NCI-H146 treated with DMSO at 0.1 percent for 48 hours (cell line): ENCODE data around the gene DACT2.
A peak's percentile ranks its signal among the peaks of the same experiment; 100 is the strongest.
"Not testable (repeated sequence)": the region's sequence is repeated elsewhere in the genome, so short reads cannot be mapped to it uniquely, and the experiment has no call there.

ENCODE experiments used
- DNase-seq: peaks from one replicate; lab custom pipeline; 2025; ENCODE audit not compliant: unreplicated experiment; lab: John Stamatoyannopoulos, UW

The DACT2 gene

DNA sequence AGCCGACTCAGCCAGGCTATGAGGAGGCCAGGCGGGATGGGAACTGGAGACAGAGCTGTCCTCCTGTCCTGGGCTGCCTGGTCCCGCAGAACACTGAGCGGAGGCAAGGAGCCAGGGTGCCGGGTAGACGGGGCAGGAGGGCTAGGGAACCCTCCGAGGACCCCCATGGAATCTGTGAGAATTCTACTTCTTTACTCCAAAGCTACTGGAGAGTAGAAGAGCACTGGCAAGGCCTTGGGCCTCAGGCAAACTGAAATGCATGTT lies 14.9 kb downstream of the DACT2 start:
- DNase-seq = no peak

DNA sequence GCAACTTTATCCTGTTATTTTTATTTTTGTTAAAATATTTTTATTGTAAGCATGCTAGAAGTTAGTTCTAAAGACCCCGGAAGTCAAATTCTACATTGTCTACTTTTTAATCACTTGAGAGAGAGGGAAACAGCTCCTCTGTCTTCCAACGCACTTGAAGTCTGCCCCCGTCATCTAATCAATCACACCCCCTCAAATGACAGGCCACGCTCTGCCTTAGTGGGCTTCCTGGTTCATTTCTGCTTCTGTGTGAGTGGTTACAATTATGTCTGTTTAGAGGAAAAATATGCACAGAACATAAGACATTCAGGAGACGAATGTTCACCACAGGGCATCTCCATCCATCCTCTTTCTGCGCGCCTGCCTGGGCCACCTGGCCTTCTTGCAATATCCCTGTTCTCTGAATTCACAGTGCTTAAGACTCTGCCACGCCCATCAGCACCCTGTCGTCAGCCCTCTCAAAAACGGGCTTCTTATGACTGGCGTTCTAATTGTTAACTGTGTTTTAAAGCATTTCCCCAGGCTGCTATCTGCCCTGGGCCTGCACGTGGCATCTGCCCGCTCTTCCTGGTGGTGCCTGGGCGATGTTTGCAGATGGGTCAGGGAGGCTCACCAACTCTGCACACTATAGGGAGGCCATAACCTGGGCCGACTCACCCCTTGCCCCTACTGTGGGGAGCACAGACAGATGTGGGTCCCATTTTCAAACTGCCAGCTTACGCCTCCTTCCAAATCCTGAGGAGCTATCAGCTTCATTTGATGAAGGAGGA lies 15.4 kb downstream of the DACT2 start:
- no peak for DNase-seq

DNA sequence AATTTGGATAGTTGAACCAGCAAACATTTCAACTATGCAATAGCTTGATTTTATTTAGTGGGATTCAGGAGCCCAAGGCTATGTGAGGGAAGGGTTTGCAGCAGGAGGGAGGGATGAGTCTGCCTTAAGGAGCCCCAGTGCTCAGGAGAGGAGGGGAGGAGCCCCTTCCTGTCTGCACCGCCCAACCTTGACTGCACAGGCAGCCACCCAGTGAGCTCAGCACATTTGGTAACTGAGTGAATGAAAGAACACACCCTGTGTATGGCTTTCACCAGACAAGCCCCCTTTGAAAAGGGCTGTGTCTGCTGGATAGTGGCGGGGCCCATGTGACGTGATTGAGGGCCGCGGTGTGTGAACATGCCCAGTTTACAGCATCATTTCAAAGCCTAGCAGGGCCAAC lies 17.0 kb downstream of the DACT2 start:
- no peak for DNase-seq

DNA sequence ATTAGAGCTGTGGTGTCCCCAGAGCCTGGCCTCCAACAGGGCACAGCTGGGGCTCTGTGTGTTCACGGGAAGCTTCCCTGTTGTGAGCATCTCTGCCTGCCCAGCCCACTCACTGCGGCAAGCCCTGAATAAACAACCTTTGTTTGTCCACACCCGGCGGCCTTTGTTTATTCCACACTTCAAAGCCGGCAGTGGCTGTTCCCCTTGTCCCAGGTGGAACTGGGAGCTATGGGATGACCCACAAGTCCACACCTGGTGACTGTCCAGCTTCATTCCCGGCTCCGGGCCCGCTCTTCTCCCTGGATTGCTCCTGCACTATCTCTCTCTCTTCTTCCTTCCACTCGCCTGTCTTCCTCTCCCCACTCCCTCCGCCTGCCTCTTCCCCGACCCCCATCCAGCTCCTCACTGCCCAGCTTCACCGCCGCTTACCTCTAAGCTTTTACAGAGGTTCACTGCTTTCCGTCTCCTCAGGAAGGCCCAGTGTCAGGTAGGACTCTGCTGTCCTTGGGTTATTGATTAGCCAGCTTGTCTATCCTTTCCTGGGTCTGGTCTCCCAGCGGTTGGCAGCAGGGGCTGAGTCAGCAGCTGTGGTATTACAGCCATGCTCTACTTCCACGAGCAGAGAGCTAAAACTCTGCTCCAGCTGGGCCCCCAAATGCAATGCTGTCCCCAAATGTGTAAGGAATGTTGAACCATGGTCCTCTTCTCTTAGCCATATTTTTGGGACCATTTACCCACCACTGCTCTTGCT lies 17.8 kb downstream of the DACT2 start:
- peak; percentile 83 for DNase-seq

DNA sequence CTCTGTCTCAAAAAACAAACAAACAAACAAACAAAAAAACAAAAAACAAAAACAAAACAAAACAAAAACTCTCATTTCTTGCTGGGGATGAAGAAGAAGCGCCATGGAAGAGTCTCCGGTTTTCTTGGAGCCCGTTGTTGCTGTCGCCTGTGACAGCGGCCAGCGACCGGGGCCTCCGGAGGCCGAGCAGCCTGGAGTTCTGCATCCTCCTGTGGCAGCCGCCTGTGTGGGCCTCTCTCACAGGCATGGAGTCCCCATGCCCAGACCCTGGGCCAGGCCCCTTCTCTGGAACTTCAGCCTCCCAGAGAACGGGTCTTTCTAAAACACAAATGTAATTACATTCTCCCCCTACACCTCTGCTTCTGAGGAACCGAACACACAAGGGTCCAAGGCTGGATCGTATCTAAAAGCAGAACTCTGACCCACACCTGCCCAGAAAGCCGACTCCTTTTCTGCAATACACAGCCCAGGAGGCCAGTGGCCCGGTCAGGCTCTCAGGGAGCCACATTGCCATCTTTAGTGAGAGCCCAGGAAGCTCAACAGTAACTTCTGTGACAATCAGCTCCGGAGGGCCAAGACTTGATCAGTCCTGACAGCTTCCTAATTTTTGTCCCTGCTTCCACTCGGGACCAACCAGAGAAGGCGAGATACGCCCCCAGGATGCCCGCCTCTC lies 18.5 kb downstream of the DACT2 start:
- no peak for DNase-seq

DNA sequence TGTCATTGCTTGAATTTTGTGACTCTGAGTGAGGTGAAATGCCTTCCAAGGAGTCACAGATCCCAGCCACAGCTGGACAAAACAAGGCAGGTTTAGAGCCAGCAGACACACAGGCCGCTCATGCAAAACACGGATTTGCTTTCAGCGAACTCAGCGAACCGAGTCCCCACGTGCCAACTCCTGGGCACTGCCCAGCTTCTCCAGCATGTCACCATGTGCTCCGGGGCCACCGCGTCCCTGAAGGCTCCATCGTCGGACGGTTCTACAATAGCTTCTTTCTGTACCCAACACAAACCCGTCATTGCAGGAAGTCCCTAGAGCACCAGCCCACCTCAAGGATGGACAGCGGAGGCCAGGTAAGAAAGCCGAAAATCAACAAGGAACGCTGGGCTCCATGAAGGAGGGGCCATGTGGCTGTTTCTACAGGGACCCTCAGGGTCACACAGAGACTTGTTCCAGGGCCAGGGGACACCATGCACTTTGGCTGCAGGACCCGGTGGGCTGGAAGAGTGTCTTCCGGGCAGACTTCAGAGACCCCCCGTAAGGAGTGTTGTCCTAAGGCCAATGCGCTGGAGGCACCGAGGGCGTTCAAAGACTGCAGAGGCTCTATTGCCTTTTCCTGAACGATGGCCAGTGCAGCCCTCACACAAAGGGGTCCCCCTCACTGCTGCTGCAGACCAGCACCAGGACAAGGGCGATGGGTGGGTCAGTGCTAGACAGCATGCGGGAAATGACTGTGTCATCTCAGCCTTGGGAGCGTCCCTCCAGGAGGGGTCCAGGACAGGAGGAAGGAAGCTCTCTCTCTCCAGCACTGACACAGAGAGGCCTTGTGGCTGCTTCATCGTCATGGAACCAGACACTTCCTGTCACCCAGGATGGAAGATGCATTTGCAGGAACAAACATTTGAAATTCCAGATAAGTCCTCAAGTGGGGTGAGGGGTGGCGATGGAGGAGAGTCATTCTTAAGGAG lies 19.8 kb downstream of the DACT2 start:
- no peak for DNase-seq

DNA sequence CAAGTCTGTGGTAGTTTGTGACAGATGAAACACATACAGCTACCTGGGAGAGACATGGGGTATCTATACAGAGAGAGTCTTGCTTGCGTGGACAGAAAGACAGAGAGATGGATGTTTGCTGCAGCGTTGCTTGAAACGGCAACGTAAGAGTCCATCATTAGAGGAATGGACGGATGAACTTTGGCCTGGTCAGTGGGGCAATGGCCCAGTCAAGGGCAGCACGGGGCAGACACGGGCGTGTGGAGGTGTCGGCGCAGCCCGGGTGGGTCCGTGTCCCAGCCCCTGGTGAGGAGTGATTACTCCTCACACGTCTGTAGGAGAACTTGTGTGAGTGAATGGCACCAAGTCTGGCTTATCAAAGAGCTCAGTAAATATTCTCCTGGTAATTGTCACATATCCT lies 21.9 kb downstream of the DACT2 start:
- no peak for DNase-seq

DNA sequence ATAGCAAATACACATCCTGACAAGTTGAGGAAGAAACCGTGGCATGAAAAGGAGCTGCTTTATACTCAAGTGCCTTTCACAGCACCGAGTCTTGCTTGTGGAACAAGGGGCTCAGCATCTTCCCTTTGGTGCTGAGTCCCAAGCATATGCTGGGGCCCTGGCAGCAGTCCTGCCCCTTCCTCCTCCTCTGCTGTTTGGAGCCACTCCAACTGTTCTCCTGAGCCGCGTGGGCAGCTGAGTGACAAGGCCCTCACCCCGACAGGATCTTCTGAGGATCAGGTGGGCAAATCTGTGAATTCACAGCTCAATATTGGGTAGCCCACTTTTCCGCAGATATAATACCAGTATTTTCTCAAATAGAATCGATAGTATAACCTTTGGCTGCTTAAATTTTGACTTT lies 24.7 kb downstream of the DACT2 start:
- DNase-seq = no peak

DNA sequence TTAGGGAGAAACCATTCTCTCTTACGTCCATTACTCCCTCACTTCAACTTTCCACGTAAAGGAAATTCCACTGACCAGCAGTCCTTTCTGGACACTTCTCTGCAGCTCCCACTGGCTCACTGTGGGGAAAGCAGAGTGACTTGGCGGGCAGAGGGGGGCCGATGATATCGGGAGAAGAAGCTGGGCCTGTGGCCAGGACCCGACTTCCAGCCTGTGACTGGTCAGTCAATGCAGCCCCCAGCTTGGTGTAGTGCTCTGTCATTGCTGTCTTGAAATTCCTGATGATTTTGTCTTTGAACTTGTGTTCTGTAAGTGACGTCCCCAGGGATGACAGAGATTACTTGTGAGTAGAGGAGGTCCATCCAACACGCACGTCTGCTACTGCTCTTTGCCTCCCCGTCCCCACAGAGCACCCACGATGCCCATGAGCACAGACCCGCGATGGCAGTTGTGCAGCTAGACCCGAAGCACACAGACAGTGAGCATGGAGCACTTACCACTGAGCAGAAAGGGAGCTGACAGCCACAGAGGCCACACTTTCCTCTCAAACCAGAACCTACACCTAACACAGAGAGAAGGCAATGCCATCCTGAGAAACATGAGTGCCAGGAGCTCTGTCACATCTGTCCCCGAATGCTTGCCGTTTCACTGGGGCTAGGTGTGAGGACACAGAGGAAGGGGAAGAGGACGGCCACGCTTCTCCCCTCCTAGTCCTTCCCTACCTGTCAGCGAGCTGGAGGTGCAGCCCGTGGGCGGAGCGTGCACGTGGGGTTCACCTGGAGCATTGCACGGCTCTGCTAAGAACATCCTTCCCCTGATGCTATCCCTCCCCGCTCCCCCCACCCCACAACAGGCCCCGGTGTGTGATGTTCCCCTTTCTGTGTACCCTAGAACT lies 25.7 kb downstream of the DACT2 start:
- no peak for DNase-seq

DNA sequence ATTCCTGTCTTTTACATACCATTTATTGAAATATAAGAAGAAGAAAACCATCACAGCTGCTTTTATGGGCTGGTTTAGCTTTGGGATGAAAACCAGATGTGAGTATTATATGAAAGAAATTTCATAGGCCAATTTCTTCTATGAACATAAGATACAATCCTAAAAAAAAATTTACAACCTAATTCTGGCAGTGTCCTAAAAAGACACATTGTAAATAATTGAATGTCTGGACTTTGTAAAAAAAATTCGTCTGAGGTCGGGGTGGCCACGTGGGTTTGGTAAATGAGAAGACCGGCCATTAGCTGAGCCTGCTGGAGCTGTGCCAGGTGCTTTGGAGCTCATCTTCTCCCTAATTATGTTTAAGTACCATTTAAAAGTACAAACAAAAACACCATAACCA lies 26.8 kb downstream of the DACT2 start:
- peak; percentile 40 for DNase-seq

DNA sequence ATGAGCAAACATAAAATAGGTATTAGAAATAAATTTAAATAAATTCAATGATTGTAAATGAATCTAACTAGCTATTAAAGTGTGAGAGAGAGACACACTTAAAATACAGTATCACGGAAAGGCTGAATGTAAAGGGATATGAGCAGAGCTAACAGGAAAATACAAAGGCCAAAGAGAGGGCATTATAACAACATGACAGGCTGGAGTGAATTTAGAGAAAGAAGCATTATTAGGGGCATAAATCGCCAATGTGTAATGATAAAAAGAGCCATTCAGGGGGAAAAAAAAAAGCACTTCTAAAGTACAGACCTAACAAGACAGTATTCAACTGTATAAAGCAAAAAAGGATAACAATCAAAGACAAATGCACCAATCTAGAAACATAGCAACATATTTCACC lies 28.1 kb downstream of the DACT2 start:
- DNase-seq = no peak

DNA sequence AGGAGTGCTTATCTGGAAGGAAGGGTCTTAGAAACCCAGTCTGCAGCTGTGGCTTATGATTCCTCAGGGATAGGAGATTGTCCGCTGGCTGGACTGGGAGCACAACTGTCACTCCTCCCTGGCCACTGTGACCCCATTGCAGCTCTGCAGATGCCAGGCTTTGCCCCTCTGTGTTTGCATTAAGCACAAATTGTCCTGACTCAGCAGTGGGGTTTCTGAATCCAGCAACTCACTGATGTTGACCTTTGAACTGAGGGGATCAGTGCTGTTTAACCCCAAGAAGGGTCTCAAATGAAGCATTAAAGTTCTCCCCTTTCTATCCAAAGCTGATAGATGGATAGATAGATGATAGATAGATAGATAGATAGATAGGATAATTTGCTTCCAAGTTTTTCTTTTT lies 29.5 kb downstream of the DACT2 start:
- DNase-seq = no peak

DNA sequence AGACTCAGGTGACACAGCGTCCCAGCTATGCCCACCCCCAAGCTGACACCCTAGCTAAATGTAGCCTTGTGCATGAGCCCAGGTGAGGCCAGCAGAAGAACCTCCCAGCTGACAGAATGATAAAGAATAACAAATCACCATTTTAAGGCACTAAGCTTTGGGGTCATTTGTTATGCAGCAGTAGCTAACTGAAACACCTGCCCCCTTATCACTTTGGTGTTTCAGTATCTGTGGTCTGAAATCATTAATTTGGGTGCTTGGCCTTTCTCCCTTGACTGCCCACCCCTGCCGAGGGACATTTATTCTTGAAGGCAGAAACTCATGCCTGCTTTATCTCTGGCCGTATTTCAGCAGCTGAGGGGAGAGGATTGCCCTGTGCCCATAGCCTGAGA lies 30.0 kb downstream of the DACT2 start:
- no peak for DNase-seq

DNA sequence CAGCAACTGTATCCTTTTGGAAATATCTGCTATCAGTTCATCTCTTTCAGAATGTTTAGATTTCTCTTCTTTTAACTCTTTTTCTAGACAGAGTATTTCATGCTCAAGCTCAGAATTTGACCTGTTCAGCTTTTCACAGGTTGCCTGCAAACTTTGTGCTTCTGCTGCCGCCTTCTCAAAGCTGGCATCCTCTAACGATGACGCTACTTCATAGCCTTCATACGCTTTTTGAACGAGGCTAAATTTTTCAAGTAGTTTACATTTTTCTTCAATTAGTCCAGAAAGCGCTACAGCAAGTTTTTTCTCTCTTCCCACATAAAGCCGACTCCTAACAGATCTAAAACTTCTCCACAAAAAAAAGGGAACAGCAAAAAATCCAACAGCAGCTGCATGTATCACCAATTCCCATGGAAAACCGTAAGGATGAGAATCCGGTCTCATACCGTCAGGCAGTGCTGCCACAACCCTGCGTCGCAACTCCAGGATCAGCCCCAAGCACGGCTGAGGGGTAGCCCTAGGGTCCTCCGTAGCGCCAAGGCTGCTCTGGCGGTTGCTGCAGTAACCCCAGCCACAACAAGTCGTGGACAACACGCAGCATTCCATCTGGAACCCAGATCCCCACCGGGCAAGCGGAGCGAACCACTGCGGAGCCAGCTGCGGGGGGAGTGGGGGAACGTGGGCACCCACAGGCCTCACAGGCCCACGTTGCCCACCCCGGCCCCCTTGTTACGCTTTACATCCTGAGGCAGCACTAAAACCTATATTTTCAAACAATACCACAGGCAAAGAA lies 30.6 kb downstream of the DACT2 start:
- no peak for DNase-seq

DNA sequence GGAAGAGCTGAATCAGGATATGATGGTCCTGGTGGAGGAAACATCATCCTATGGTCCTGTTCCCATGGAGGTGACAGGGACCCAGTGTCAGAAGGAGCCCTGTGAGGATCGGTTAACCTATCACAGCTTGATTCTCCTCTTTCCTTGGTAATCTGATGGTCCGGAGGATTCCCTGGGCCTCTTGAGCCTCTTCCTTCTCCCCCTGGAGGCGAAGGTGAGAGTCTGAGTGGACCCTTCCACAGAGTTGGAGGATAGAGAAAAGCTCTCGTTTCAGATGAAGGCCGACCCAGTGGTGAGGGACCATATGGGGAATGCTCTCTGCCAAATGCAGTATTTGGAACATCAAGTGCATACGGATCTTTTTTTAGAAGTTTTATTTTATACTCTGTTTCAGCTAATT lies 32.1 kb downstream of the DACT2 start:
- DNase-seq = not testable (repeated sequence)

DNA sequence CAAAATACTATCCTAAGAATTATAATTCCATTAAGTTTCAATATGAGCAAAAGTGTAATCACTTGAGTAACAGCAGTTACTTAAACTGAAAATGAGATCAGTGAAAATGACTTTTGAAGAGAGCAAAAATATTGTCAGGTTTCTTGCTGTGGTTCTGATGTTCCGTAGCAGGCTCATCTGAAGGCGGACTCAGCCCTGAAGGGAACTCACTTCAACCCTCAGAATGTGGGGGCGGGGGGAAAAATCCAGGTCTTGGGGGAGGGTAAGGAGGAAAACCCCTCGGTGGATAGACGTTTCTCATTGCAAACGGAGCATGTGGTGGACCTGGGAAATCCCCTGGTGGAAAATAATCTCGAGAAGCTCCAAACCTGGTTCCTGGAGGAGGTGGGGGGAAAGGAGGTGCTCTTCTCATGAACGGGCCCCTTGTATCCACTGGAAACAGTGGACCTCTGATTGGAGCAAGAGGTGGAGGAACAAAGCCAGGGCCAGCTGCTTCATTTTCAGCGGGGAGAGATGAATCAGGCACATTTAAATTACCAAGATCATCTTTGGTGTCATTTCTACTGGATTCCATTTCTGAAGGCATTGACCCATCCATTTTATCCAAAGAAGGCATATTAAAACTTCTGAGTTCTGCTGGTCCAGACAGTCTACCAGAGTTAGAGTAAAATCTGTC lies 32.7 kb downstream of the DACT2 start:
- DNase-seq = not testable (repeated sequence)

DNA sequence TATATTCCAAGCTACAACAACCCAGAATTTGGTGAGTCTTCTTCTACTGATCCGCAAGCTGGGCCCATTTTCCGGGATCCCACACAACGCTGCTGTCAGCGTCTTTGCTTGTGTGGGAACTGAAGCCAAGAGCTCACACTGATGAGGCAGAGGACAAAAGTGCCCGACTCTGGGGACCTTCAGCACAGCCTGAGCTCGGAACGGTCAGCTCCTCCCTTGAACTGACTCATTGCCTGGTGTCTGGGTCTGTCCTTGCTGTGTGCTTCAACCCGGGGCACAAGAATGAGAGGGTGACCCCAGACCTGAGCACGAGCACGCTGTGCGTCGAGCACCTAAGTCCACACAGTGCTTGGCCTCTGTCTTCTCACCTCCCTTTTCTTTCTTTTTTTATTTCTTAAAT lies 33.5 kb downstream of the DACT2 start:
- no peak for DNase-seq

DNA sequence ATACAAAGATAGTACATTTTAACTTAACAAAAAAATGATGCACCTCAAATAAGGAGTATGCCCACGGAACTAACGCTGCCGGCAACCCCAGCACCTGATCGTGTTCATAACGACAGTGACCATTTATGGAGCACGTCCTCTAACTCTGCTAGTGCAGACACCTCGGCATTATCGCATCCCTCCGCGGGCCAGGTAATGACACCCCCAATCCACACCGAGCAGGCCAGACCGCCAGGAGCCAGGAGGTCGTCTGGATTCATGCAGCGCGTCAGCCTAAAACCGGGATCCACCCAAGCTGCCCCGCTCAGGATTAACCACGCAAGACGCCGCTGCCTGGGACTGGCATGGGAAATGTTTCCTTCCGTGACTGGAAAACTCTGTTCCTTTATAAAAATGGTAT lies 34.1 kb downstream of the DACT2 start:
- no peak for DNase-seq

DNA sequence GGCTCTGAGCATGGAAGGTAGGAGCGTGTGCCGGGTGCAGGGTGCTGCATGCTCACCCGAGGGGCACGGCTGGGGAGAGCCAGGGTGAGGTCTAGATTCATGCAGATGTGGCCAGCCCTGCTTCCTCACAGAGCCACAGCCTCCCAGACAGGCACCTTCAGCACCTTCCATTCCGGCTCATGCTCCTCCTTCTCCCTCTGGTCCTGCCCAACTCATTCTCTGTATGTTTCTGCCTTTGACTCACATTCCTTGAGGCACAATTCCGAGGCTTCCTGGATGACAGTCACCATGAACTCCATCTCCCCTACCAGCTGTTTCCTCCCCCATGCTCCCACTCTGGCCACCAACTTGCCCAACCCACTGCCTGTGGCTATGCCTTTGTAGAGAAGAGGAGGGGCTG lies 35.4 kb downstream of the DACT2 start:
- DNase-seq = no peak
